Stimulated activated CD8-positive, alpha-beta memory T cell treated with anti-CD3 and anti-CD28 coated beads, Interleukin-2, amount 100 ng/mL, for 1 hour (primary cell): ENCODE data around the gene CCN5.
"Not testable (repeated sequence)": the region's sequence is repeated elsewhere in the genome, so short reads cannot be mapped to it uniquely, and the experiment has no call there.

Source experiments
- DNase-seq, 2 donors: peaks; one replicate each; pipeline ENCODE4 v3.0.0-alpha.2; 2020; ENCODE audit warnings: low read depth in 2 of 2

Gene CCN5

GRCh38 chr20:44756956-44757355 is 41.8 kb downstream of the CCN5 start:
- DNase-seq: no peak

GRCh38 chr20:44758247-44759101 is 43.3 kb downstream of the CCN5 start:
- DNase-seq: no peak

- DNase-seq: no peak
Measured at GRCh38 chr20:44759595-44759994, 44.4 kb downstream of the CCN5 start.

- no peak for DNase-seq
Measured at GRCh38 chr20:44761423-44761822, 46.3 kb downstream of the CCN5 start.

- no peak for DNase-seq
Measured at GRCh38 chr20:44762466-44763140, 47.4 kb downstream of the CCN5 start.

- DNase-seq: not testable (repeated sequence)
Measured at GRCh38 chr20:44763798-44764197, 48.6 kb downstream of the CCN5 start.

- no peak for DNase-seq
Measured at GRCh38 chr20:44765091-44765490, 49.9 kb downstream of the CCN5 start.

GRCh38 chr20:44765701-44766347 is 50.7 kb downstream of the CCN5 start:
- no peak for DNase-seq

- DNase-seq: no peak
Measured at GRCh38 chr20:44768256-44768655, 53.1 kb downstream of the CCN5 start.

GRCh38 chr20:44768854-44769480 is 53.8 kb downstream of the CCN5 start:
- DNase-seq: no peak

GRCh38 chr20:44769481-44769863 is 54.3 kb downstream of the CCN5 start:
- DNase-seq: no peak

- no peak for DNase-seq
Measured at GRCh38 chr20:44770484-44771171, 55.5 kb downstream of the CCN5 start.

GRCh38 chr20:44771172-44771535 is 56.0 kb downstream of the CCN5 start:
- no peak for DNase-seq

- DNase-seq: no peak
Measured at GRCh38 chr20:44772636-44773035, 57.5 kb downstream of the CCN5 start.

- DNase-seq: no peak
Measured at GRCh38 chr20:44773070-44773829, 58.1 kb downstream of the CCN5 start.

- no peak for DNase-seq
Measured at GRCh38 chr20:44776980-44777379, 61.8 kb downstream of the CCN5 start.
